SK-N-SH (cell line): ENCODE data around the gene ZNF398. TPM values are rescaled to one million over a fixed set of nuclear protein-coding genes. Genes with fewer than 3 reads are reported as not detected.

Experiments
- CTCF ChIA-PET: fragments of 300-600, 350-600 bp; formaldehyde crosslinking; extraction: SDS; loops from one replicate; lab custom pipeline; 2021; lab: Yijun Ruan, JAX
- POLR2A ChIA-PET: fragments of 350-600 bp; sonication (Branson Sonifier 250); formaldehyde crosslinking; extraction: SDS; loops from one replicate; lab custom pipeline; 2020; ENCODE audit warnings: antibody characterized with exemption, inconsistent platforms; lab: Yijun Ruan, JAX
- DNase-seq: peaks from one replicate; pipeline ENCODE4 v3.0.0; 2012
- H2AFZ ChIP-seq: fragments of 200-600 bp; sonication (generic); 2 replicates; pipeline ENCODE4 v1.8.1; 2016; ENCODE audit warnings: antibody characterized with exemption, mild to moderate bottlenecking, low read depth
- H3F3A ChIP-seq: fragments of 200-600 bp; sonication (generic); replicated peaks from 2 replicates; pipeline ENCODE3; 2016; ENCODE audit warnings: antibody characterized with exemption, mild to moderate bottlenecking; ENCODE audit not compliant: insufficient read depth
- H3K27ac ChIP-seq, 2 experiments: fragments of 200-500 bp in 1 of 2; fragments of 200-600 bp in 1 of 2; sonication (Bioruptor generic) in 1 of 2; sonication (generic), shearing (Covaris generic) in 1 of 2; 2 replicates each; pipeline versions ENCODE4 v1.5.1 to v1.6.1; 2014 to 2016; ENCODE audit warnings: low read depth in 2 of 2, inconsistent platforms in 1 of 2, low read length in 1 of 2, mild to moderate bottlenecking in 1 of 2, mixed read lengths in 1 of 2
- H3K27me3 ChIP-seq: fragments of 200-600 bp; sonication (generic), shearing (Covaris generic); 2 replicates; pipeline ENCODE4 v1.6.1; 2016; ENCODE audit warnings: mixed run types; ENCODE audit not compliant: insufficient read depth
- H3K36me3 ChIP-seq, 2 experiments: fragments of 200-500 bp in 1 of 2; fragments of 200-600 bp in 1 of 2; sonication (Bioruptor generic) in 1 of 2; sonication (generic) in 1 of 2; replicated peaks in 1 of 2; 2 replicates each; pipeline versions ENCODE3 to v1.5.1; 2014 to 2016; ENCODE audit warnings: low read length in 1 of 2, mild to moderate bottlenecking in 1 of 2; ENCODE audit not compliant: insufficient read depth in 2 of 2, control insufficient read depth in 1 of 2
- H3K4me1 ChIP-seq, 2 experiments: fragments of 200-500 bp in 1 of 2; fragments of 200-600 bp in 1 of 2; sonication (Bioruptor generic) in 1 of 2; sonication (generic), shearing (Covaris generic) in 1 of 2; 2 replicates each; pipeline versions ENCODE4 v1.5.1 to v1.6.1; 2014 to 2016; ENCODE audit warnings: low read depth in 1 of 2, low read length in 1 of 2, mixed run types in 1 of 2; ENCODE audit not compliant: insufficient read depth in 2 of 2, control insufficient read depth in 1 of 2
- H3K4me2 ChIP-seq: fragments of 200-600 bp; sonication (generic), shearing (Covaris generic); 2 replicates; pipeline ENCODE4 v1.6.1; 2017; ENCODE audit warnings: mixed run types
- H3K4me3 ChIP-seq, 2 experiments: fragments of 200-500 bp in 1 of 2; fragments of 200-600 bp in 1 of 2; sonication (Bioruptor generic) in 1 of 2; sonication (generic), shearing (Covaris generic) in 1 of 2; 2 replicates each; pipeline versions ENCODE4 v1.5.1 to v1.8.1; 2014 to 2016; ENCODE audit warnings: low read depth in 2 of 2, inconsistent platforms in 1 of 2, low read length in 1 of 2, mild to moderate bottlenecking in 1 of 2, mixed read lengths in 1 of 2, moderate library complexity in 1 of 2
- H3K79me2 ChIP-seq: fragments of 200-600 bp; sonication (generic); 2 replicates; pipeline ENCODE4 v1.8.1; 2017; ENCODE audit warnings: mild to moderate bottlenecking; ENCODE audit not compliant: insufficient read depth
- H3K9ac ChIP-seq: fragments of 200-600 bp; sonication (generic); 2 replicates; pipeline ENCODE4 v1.6.1; 2017; ENCODE audit warnings: mixed run types
- H3K9me2 ChIP-seq: fragments of 200-600 bp; sonication (generic); 2 replicates; pipeline ENCODE4 v1.6.1; 2017; ENCODE audit warnings: mixed run types
- H3K9me3 ChIP-seq: fragments of 200-600 bp; sonication (generic); 2 replicates; pipeline ENCODE4 v1.6.1; 2017; ENCODE audit warnings: mixed run types, mild to moderate bottlenecking, moderate library complexity
- H4K20me1 ChIP-seq: fragments of 200-600 bp; sonication (generic); 2 replicates; pipeline ENCODE4 v1.6.1; 2017; ENCODE audit warnings: mild to moderate bottlenecking, mixed run types; ENCODE audit not compliant: insufficient read depth
- CHD2 ChIP-seq: fragments of 150-350 bp; IDR thresholded peaks from 2 replicates; pipeline ENCODE4 v1.6.1; 2018; ENCODE audit warnings: low read length; ENCODE audit not compliant: partially characterized antibody
- ELF1 ChIP-seq: IDR thresholded peaks from 2 replicates; pipeline ENCODE4 v1.4.0; 2012
- EZH2phosphoT487 ChIP-seq: fragments of 200-600 bp; sonication (generic); IDR thresholded peaks from 2 replicates; pipeline ENCODE4 v1.6.1; 2017; ENCODE audit warnings: low read depth, mixed run types, mild to moderate bottlenecking, antibody characterized with exemption, moderate library complexity, borderline replicate concordance
- FOSL2 ChIP-seq: IDR thresholded peaks from 2 replicates; pipeline ENCODE4 v1.4.0; 2012; ENCODE audit warnings: low read depth, mild to moderate bottlenecking, moderate library complexity, borderline replicate concordance
- GABPA ChIP-seq: IDR thresholded peaks from 2 replicates; pipeline ENCODE4 v1.4.0; 2012; ENCODE audit warnings: low read depth, mild to moderate bottlenecking
- JUND ChIP-seq: IDR thresholded peaks from 2 replicates; pipeline ENCODE4 v1.4.0; 2012
- NFIC ChIP-seq: IDR thresholded peaks from 2 replicates; pipeline ENCODE4 v1.4.0; 2012; ENCODE audit warnings: borderline replicate concordance
- RAD21 ChIP-seq: IDR thresholded peaks from 2 replicates; pipeline ENCODE4 v1.6.1; 2012; ENCODE audit warnings: mild to moderate bottlenecking, low read length
- RCOR1 ChIP-seq: fragments of 150-350 bp; IDR thresholded peaks from 2 replicates; pipeline ENCODE4 v1.6.1; 2017; ENCODE audit warnings: antibody characterized with exemption, low read length
- RFX5 ChIP-seq: IDR thresholded peaks from 2 replicates; pipeline ENCODE4 v1.6.1; 2012; ENCODE audit warnings: mild to moderate bottlenecking, improper control_type of control experiment, low read length
- RXRA ChIP-seq: IDR thresholded peaks from 2 replicates; pipeline ENCODE4 v1.4.0; 2012; ENCODE audit warnings: low read depth, mild to moderate bottlenecking, borderline replicate concordance
- SMC3 ChIP-seq: IDR thresholded peaks from 2 replicates; pipeline ENCODE4 v1.6.1; 2012; ENCODE audit warnings: low read depth, low read length, improper control_type of control experiment
- TAF1 ChIP-seq: IDR thresholded peaks from 2 replicates; pipeline ENCODE4 v1.6.1; 2012; ENCODE audit warnings: low read depth, mild to moderate bottlenecking, low read length, moderate library complexity, borderline replicate concordance
- TCF12 ChIP-seq: IDR thresholded peaks from 2 replicates; pipeline ENCODE4 v1.4.0; 2012
- TEAD4 ChIP-seq: IDR thresholded peaks from 2 replicates; pipeline ENCODE4 v1.4.0; 2012; ENCODE audit warnings: mild to moderate bottlenecking, borderline replicate concordance; ENCODE audit not compliant: insufficient read depth
- YY1 ChIP-seq: IDR thresholded peaks from 2 replicates; pipeline ENCODE4 v1.4.0; 2012; ENCODE audit warnings: low read depth, mild to moderate bottlenecking
- WGBS: methylation state at CpG from one replicate; pipeline ENCODE4 v1.1.6; 2017; ENCODE audit warnings: low lambda C conversion rate; 5-methylcytosine and 5-hydroxymethylcytosine counted together
- polyA plus RNA-seq, 3 experiments: library from polyadenylated mRNA; depleted of rRNA; stranded (reverse); fragments of >200 nt; gene quantifications; 2 replicates each; pipeline ENCODE4 v1.2.3, GENCODE V29; 2012
- TF ChIP-seq, protein P1 (sequence below): fragments of 150-350 bp; IDR thresholded peaks from 2 replicates; pipeline ENCODE4 v1.6.1; 2017; ENCODE audit warnings: antibody characterized with exemption, low read length, low read depth, borderline replicate concordance
- TF ChIP-seq, protein P2 (sequence below): IDR thresholded peaks from 2 replicates; pipeline ENCODE4 v1.4.0; 2012; ENCODE audit warnings: low read depth, borderline replicate concordance
- TF ChIP-seq, protein P3 (sequence below): IDR thresholded peaks from 2 replicates; pipeline ENCODE4; 2012
- TF ChIP-seq, protein P4 (sequence below): IDR thresholded peaks from 2 replicates; pipeline ENCODE4 v1.4.0; 2012; ENCODE audit warnings: low read depth, borderline replicate concordance
- TF ChIP-seq, protein P5 (sequence below): IDR thresholded peaks from 2 replicates; pipeline ENCODE4 v1.4.0; 2012; ENCODE audit warnings: low read depth

ZNF398 gene
- polyA plus RNA-seq, 1 of the 3 experiments (the other 2 are of a cell fraction) = 4.5 TPM

DNA sequence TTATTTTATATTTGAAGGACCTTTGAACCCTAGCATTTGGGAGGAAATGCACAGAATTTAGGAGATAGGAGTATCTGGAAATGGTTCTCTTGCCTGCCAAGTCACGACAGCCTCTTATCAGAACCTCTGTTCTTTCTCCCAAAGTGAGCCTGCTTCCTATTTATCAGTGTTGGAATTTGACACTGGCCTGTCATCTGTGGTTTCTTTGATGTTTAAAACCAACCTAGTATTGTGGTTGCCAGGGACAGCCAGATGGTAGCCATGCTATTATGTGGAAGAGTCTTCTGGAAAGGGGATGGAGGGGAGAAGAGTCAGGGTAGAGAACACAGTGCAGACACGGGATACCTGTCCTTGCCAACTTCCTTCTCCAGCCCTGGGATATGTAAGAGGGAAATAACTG, 69.1 kb downstream of the ZNF398 start (continued):
- TF ChIP-seq TCF12 (no peak; the same call in 1 of the 2 replicates), ELF1 (no peak), EZH2phosphoT487 (no peak), RFX5 (no peak)
- TF ChIP-seq, protein P1, sequence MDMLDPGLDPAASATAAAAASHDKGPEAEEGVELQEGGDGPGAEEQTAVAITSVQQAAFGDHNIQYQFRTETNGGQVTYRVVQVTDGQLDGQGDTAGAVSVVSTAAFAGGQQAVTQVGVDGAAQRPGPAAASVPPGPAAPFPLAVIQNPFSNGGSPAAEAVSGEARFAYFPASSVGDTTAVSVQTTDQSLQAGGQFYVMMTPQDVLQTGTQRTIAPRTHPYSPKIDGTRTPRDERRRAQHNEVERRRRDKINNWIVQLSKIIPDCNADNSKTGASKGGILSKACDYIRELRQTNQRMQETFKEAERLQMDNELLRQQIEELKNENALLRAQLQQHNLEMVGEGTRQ = no peak

DNA sequence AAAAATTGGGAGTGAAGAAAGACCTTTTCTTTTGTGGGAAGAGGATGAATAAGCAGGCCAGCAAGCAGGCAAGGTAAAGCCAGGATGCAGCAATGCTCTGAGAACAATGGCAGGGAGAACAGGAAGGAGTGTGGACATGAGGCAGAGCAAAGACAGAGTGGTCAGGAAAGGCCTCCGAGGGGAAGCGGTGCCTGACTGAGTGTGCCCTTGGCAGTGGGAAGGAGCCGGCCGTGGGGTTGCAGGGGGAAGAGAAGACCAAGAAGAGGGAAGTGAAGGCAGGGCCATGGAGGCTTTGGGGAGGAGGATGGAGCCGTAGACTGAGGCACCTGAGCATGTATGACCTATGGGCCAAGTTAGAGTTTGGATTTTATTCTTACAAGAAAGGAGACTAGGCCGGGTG, 70.3 kb downstream of the ZNF398 start:
- H3K36me3 ChIP-seq = peaks cover 63 to 68% of the 10 kb centered on the region in 2 experiments
- H3K4me1 ChIP-seq = no peaks in the 10 kb centered on the region
- TF ChIP-seq TAF1 (no peak), RFX5 (no peak), CHD2 (no peak), ELF1 (no peak), FOSL2 (no peak), RAD21 (no peak), RXRA (no peak), JUND (no peak), GABPA (no peak), NFIC (no peak), YY1 (no peak), EZH2phosphoT487 (no peak), TEAD4 (no peak), SMC3 (no peak), RCOR1 (no peak)
- TF ChIP-seq, protein P2, sequence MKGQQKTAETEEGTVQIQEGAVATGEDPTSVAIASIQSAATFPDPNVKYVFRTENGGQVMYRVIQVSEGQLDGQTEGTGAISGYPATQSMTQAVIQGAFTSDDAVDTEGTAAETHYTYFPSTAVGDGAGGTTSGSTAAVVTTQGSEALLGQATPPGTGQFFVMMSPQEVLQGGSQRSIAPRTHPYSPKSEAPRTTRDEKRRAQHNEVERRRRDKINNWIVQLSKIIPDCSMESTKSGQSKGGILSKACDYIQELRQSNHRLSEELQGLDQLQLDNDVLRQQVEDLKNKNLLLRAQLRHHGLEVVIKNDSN = no peak
- TF ChIP-seq, protein P3, sequence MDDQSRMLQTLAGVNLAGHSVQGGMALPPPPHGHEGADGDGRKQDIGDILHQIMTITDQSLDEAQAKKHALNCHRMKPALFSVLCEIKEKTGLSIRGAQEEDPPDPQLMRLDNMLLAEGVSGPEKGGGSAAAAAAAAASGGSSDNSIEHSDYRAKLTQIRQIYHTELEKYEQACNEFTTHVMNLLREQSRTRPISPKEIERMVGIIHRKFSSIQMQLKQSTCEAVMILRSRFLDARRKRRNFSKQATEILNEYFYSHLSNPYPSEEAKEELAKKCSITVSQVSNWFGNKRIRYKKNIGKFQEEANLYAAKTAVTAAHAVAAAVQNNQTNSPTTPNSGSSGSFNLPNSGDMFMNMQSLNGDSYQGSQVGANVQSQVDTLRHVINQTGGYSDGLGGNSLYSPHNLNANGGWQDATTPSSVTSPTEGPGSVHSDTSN = no peak
- TF ChIP-seq, protein P1 = no peak
- TF ChIP-seq, protein P4, sequence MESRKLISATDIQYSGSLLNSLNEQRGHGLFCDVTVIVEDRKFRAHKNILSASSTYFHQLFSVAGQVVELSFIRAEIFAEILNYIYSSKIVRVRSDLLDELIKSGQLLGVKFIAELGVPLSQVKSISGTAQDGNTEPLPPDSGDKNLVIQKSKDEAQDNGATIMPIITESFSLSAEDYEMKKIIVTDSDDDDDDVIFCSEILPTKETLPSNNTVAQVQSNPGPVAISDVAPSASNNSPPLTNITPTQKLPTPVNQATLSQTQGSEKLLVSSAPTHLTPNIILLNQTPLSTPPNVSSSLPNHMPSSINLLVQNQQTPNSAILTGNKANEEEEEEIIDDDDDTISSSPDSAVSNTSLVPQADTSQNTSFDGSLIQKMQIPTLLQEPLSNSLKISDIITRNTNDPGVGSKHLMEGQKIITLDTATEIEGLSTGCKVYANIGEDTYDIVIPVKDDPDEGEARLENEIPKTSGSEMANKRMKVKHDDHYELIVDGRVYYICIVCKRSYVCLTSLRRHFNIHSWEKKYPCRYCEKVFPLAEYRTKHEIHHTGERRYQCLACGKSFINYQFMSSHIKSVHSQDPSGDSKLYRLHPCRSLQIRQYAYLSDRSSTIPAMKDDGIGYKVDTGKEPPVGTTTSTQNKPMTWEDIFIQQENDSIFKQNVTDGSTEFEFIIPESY = no peak
- TF ChIP-seq, protein P5, sequence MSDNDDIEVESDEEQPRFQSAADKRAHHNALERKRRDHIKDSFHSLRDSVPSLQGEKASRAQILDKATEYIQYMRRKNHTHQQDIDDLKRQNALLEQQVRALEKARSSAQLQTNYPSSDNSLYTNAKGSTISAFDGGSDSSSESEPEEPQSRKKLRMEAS = no peak
- H3K4me2 ChIP-seq = no peak overlapping the region
- DNase-seq = no peak
- no peak overlapping the region for H3K4me3 ChIP-seq
- H3K79me2 ChIP-seq = no peaks in the 10 kb centered on the region; the same call in 1 of the 2 replicates
- 96% methylated on average over 6 of the region's 6 CpGs for WGBS
- ChIA-PET CTCF (no interaction called here), POLR2A (no interaction called here)
- H3K27me3 ChIP-seq = no peaks in the 10 kb centered on the region
- H3F3A ChIP-seq = no peaks in the 10 kb centered on the region
- H2AFZ ChIP-seq = no peak overlapping the region
- H3K9me2 ChIP-seq = no peaks in the 10 kb centered on the region
- no peak overlapping the region for H3K9ac ChIP-seq
- no peaks in the 10 kb centered on the region for H3K9me3 ChIP-seq
- H4K20me1 ChIP-seq = no peaks in the 10 kb centered on the region
- H3K27ac ChIP-seq = no peak overlapping the region
